K562 (cell line): ENCODE measurements around the gene TFEC. TPM values are rescaled to one million over a fixed set of nuclear protein-coding genes. Genes with fewer than 3 reads are reported as not detected.

Experiments
- ATAC-seq: fragments of 200-7000 bp; cut with Tn5 transposase; 3 replicates; pipeline ENCODE4 v1.9.1; 2020; ENCODE audit warnings: moderate library complexity
- BruUV-seq: library from RNA; stranded (reverse); fragments of 400-500 nt; replicated peaks from 2 replicates; lab custom pipeline; 2021; lab: Mats Ljungman, UMichigan
- CTCF ChIA-PET: fragments of 300-600 bp; formaldehyde crosslinking; extraction: SDS; loops from one replicate; lab custom pipeline; 2021; ENCODE audit warnings: low intra/inter-chr PET ratio; lab: Yijun Ruan, JAX
- POLR2A ChIA-PET: fragments of 300-600, 350-650 bp; sonication (Branson Sonifier 250); formaldehyde crosslinking; extraction: SDS; loops from one replicate; lab custom pipeline; 2021; ENCODE audit warnings: antibody characterized with exemption, inconsistent platforms; lab: Yijun Ruan, JAX
- DNase-seq, 4 experiments: peaks; one replicate each; pipeline versions ENCODE4 v3.0.0 to v3.0.0-alpha.2; 2011 to 2018; ENCODE audit warnings: low spot score in 3 of 4, mixed read lengths in 3 of 4; ENCODE audit errors: extremely low read depth in 1 of 4
- FAIRE-seq: peaks from 2 replicates; lab custom pipeline; 2011; peaks lifted over from hg19 to GRCh38; lab: Jason Lieb, UNC
- H2AFZ ChIP-seq: 2 replicates; pipeline ENCODE4 v1.6.0; 2011; ENCODE audit warnings: low read depth, low read length, control low read depth, inconsistent platforms
- H3K27ac ChIP-seq: fragments of 200-600 bp; 3 replicates; pipeline ENCODE4 v1.8.0; 2011; ENCODE audit warnings: low read depth, mild to moderate bottlenecking, control low read depth, inconsistent platforms, low read length, moderate library complexity, mixed read lengths; ENCODE audit errors: extremely low read depth
- H3K27me3 ChIP-seq, 2 experiments: fragments of 300-600 bp in 1 of 2; 2 replicates in 1 of 2; 3 replicates in 1 of 2; pipeline versions ENCODE4 v1.6.0 to v1.8.0; 2011; ENCODE audit warnings: inconsistent platforms in 2 of 2, low read length in 2 of 2, mild to moderate bottlenecking in 1 of 2, mixed read lengths in 1 of 2, moderate library complexity in 1 of 2; ENCODE audit not compliant: control insufficient read depth in 2 of 2, insufficient read depth in 2 of 2
- H3K36me3 ChIP-seq: fragments of 300-600 bp; 3 replicates; pipeline ENCODE4 v1.8.0; 2011; ENCODE audit warnings: mild to moderate bottlenecking, low read length, inconsistent platforms; ENCODE audit not compliant: control insufficient read depth, insufficient read depth
- H3K4me1 ChIP-seq, 2 experiments: fragments of 200-600 bp in 1 of 2; replicated peaks in 1 of 2; 2 replicates in 1 of 2; 3 replicates in 1 of 2; pipeline versions ENCODE4 v1.5.1 to v1.8.0; 2011; ENCODE audit warnings: inconsistent platforms in 2 of 2, low read length in 2 of 2, mild to moderate bottlenecking in 1 of 2, mixed read lengths in 1 of 2, moderate library complexity in 1 of 2; ENCODE audit not compliant: control insufficient read depth in 2 of 2, insufficient read depth in 2 of 2
- H3K4me2 ChIP-seq: 2 replicates; pipeline ENCODE4 v1.6.1; 2011; ENCODE audit warnings: low read length, control low read depth, inconsistent platforms, mixed read lengths; ENCODE audit not compliant: insufficient read depth
- H3K4me3 ChIP-seq: fragments of 200-600 bp; sonication (generic), shearing (Covaris generic); 2 replicates; pipeline ENCODE4 v1.5.1; 2016; ENCODE audit warnings: control low read depth, inconsistent platforms
- H3K79me2 ChIP-seq: fragments of 200-600 bp; 3 replicates; pipeline ENCODE4 v1.8.0; 2011; ENCODE audit warnings: low read length, inconsistent platforms; ENCODE audit not compliant: control insufficient read depth, insufficient read depth
- H3K9ac ChIP-seq, 2 experiments: 2 replicates each; pipeline versions ENCODE4 v1.6.0 to v1.6.1; 2011; ENCODE audit warnings: low read depth in 2 of 2, low read length in 2 of 2, control low read depth in 1 of 2, inconsistent platforms in 1 of 2, mild to moderate bottlenecking in 1 of 2, mixed read lengths in 1 of 2; ENCODE audit not compliant: insufficient read depth in 1 of 2
- H3K9me1 ChIP-seq: one replicate; pipeline ENCODE4 v1.6.0; 2011; ENCODE audit warnings: inconsistent platforms, mild to moderate bottlenecking, low read length, moderate library complexity; ENCODE audit not compliant: control insufficient read depth, insufficient read depth
- H3K9me3 ChIP-seq: replicated peaks from 2 replicates; pipeline ENCODE4 v1.5.1; 2011; ENCODE audit warnings: low read depth, low read length, inconsistent platforms; ENCODE audit not compliant: control insufficient read depth, insufficient read depth
- H4K20me1 ChIP-seq: replicated peaks from 2 replicates; pipeline ENCODE4 v1.6.1; 2011; ENCODE audit warnings: low read length, inconsistent platforms, mixed read lengths; ENCODE audit not compliant: control insufficient read depth, insufficient read depth
- CBX1 ChIP-seq: sonication (generic); IDR thresholded peaks from 2 replicates; pipeline ENCODE4 v1.6.1; 2016; ENCODE audit warnings: antibody characterized with exemption, low read depth, mild to moderate bottlenecking
- ETV6 ChIP-seq, 3 experiments: fragments of 150-350 bp in 1 of 3; sonication (generic) in 1 of 3; formaldehyde crosslinking in 1 of 3; IDR thresholded peaks; 2 replicates each; pipeline versions ENCODE4 v1.6.1 to v1.8.0; 2014 to 2022; ENCODE audit warnings: borderline replicate concordance in 2 of 3, low read depth in 2 of 3, antibody characterized with exemption in 1 of 3, low read length in 1 of 3, mild to moderate bottlenecking in 1 of 3, missing genetic modification reagents in 1 of 3
- HDAC1 ChIP-seq, 2 experiments: fragments of 450-650 bp; IDR thresholded peaks; 2 replicates each; pipeline ENCODE4 v1.6.1; 2016 to 2017; ENCODE audit warnings: inconsistent platforms in 1 of 2, mild to moderate bottlenecking in 1 of 2, moderate library complexity in 1 of 2
- MYC ChIP-seq, 2 experiments: fragments of 250-450 bp in 1 of 2; sonication (Bioruptor Pico) in 1 of 2; IDR thresholded peaks; 2 replicates each; pipeline versions ENCODE4 v1.5.1 to v1.6.1; 2012 to 2021; ENCODE audit warnings: low read depth in 2 of 2, borderline replicate concordance in 1 of 2, improper control_type of control experiment in 1 of 2, low read length in 1 of 2, mild to moderate bottlenecking in 1 of 2, moderate library complexity in 1 of 2
- NFRKB ChIP-seq: fragments of 450-650 bp; IDR thresholded peaks from 2 replicates; pipeline ENCODE4 v1.6.1; 2016; ENCODE audit warnings: low read depth
- ZFP36 ChIP-seq: fragments of 150-350 bp; IDR thresholded peaks from 2 replicates; pipeline ENCODE4 v1.6.1; 2018; ENCODE audit warnings: low read length, low read depth; ENCODE audit not compliant: partially characterized antibody
- ZNF354B ChIP-seq: fragments of 250-450 bp; sonication (Bioruptor Pico); IDR thresholded peaks from 2 replicates; pipeline ENCODE4 v1.4.0; 2020
- ZNF644 ChIP-seq: fragments of 200-800 bp; sonication (Bioruptor generic); IDR thresholded peaks from 2 replicates; pipeline ENCODE4 v1.6.1; 2016; ENCODE audit warnings: low read depth, missing genetic modification characterization, missing compliant biosample characterization
- in situ Hi-C: fragments of 300-500 bp; cut with MboI; formaldehyde crosslinking; loops from 4 replicates; pipeline ENCODE4 v1.15.0; 2018; ENCODE audit warnings: inconsistent platforms, mixed read lengths
- intact Hi-C: fragments of 100-400 bp; cut with micrococcal nuclease; formaldehyde crosslinking; loops from 2 replicates; pipeline ENCODE4 v1.14.2; 2022
- polyA plus RNA-seq, 8 experiments: library from polyadenylated mRNA; depleted of rRNA in 4 of 8; stranded (reverse) in 5 of 8; unstranded in 3 of 8; fragments of >200 nt; fragmentation: Nextera tagmentation in 2 of 8; fragmentation: Illumina TruSeq in 1 of 8; extraction: Ambion mirVana in 2 of 8; extraction: Trizol in 1 of 8; gene quantifications; 2 replicates each; pipeline versions ENCODE4 v1.2.1 to v1.2.3, GENCODE V29; 2011 to 2014; ENCODE audit warnings: inconsistent platforms in 1 of 8, missing spikeins in 1 of 8
- total RNA-seq, 7 experiments: library from RNA; depleted of rRNA in 6 of 7; stranded (reverse); fragments of >200 nt in 6 of 7; fragmentation: Illumina TruSeq in 2 of 7; extraction: Trizol in 2 of 7; gene quantifications; 2 replicates each; pipeline versions ENCODE4 v1.2.1 to v1.2.3, GENCODE V29; 2011 to 2021; ENCODE audit warnings: low replicate concordance in 1 of 7
- TF ChIP-seq, protein P1 (sequence below): fragments of 250-450 bp; sonication (Bioruptor Pico); IDR thresholded peaks from 2 replicates; pipeline ENCODE4 v1.8.0; 2021; ENCODE audit warnings: borderline replicate concordance, mild to moderate bottlenecking, moderate library complexity; ENCODE audit not compliant: poor library complexity, severe bottlenecking
- TF ChIP-seq, protein P2 (sequence below): fragments of 450-650 bp; IDR thresholded peaks from 2 replicates; pipeline ENCODE4 v1.6.1; 2016; ENCODE audit warnings: low read depth
- TF ChIP-seq, protein P3 (sequence below), 3 experiments: fragments of 200-800 bp in 1 of 3; sonication (Bioruptor generic) in 1 of 3; sonication (generic) in 1 of 3; formaldehyde crosslinking in 1 of 3; IDR thresholded peaks; 2 replicates each; pipeline versions ENCODE4 v1.6.1 to v1.8.0; 2016 to 2022; ENCODE audit warnings: mild to moderate bottlenecking in 2 of 3, missing compliant biosample characterization in 2 of 3, missing genetic modification characterization in 2 of 3, missing genetic modification reagents in 1 of 3

The TFEC gene
- total and polyA plus RNA-seq, 9 of the 15 experiments (the other 6 are each of a cell fraction or from before 2014, with no cell fraction given), result 0.01 TPM; not detected in 8

DNA sequence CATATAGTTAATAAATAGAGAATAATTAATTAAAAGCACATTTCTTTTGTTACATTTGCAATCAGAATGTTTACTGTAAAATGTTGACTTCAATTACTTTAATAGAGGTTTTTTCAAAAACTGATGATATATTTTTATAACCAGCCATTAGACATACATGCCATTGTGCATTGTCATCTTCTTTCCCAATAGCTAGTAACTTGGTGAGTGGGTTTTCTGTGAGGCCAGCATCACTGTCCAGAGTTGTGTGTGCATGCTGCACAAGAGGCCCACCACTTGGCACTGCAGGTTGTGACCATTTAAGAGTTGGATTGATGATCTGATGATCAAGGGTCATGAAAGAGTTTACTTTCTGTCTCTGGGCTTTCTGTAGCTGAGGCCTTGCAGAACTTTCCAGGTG lies 46.5 kb downstream of the TFEC start:
- DNase-seq (no peak), FAIRE-seq (no peak)
- no TSS peak for BruUV-seq
- TF ChIP-seq MYC (IDR thresholded peaks at IDR 0.05; ENCODE audit: low read depth, low read length), result no peak
- no peak for TF ChIP-seq MYC (CRISPR knock-in tag; IDR thresholded peaks at IDR 0.05; ENCODE audit: borderline replicate concordance, low read depth)
- no peak for TF ChIP-seq HDAC1 (IDR thresholded peaks at IDR 0.05)
- TF ChIP-seq ZNF644 (tag), result no peak
- TF ChIP-seq, protein P1, sequence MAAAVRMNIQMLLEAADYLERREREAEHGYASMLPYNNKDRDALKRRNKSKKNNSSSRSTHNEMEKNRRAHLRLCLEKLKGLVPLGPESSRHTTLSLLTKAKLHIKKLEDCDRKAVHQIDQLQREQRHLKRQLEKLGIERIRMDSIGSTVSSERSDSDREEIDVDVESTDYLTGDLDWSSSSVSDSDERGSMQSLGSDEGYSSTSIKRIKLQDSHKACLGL, result no peak
- TF ChIP-seq CBX1, result no peak
- TF ChIP-seq ZFP36, result no peak
- TF ChIP-seq, protein P2, sequence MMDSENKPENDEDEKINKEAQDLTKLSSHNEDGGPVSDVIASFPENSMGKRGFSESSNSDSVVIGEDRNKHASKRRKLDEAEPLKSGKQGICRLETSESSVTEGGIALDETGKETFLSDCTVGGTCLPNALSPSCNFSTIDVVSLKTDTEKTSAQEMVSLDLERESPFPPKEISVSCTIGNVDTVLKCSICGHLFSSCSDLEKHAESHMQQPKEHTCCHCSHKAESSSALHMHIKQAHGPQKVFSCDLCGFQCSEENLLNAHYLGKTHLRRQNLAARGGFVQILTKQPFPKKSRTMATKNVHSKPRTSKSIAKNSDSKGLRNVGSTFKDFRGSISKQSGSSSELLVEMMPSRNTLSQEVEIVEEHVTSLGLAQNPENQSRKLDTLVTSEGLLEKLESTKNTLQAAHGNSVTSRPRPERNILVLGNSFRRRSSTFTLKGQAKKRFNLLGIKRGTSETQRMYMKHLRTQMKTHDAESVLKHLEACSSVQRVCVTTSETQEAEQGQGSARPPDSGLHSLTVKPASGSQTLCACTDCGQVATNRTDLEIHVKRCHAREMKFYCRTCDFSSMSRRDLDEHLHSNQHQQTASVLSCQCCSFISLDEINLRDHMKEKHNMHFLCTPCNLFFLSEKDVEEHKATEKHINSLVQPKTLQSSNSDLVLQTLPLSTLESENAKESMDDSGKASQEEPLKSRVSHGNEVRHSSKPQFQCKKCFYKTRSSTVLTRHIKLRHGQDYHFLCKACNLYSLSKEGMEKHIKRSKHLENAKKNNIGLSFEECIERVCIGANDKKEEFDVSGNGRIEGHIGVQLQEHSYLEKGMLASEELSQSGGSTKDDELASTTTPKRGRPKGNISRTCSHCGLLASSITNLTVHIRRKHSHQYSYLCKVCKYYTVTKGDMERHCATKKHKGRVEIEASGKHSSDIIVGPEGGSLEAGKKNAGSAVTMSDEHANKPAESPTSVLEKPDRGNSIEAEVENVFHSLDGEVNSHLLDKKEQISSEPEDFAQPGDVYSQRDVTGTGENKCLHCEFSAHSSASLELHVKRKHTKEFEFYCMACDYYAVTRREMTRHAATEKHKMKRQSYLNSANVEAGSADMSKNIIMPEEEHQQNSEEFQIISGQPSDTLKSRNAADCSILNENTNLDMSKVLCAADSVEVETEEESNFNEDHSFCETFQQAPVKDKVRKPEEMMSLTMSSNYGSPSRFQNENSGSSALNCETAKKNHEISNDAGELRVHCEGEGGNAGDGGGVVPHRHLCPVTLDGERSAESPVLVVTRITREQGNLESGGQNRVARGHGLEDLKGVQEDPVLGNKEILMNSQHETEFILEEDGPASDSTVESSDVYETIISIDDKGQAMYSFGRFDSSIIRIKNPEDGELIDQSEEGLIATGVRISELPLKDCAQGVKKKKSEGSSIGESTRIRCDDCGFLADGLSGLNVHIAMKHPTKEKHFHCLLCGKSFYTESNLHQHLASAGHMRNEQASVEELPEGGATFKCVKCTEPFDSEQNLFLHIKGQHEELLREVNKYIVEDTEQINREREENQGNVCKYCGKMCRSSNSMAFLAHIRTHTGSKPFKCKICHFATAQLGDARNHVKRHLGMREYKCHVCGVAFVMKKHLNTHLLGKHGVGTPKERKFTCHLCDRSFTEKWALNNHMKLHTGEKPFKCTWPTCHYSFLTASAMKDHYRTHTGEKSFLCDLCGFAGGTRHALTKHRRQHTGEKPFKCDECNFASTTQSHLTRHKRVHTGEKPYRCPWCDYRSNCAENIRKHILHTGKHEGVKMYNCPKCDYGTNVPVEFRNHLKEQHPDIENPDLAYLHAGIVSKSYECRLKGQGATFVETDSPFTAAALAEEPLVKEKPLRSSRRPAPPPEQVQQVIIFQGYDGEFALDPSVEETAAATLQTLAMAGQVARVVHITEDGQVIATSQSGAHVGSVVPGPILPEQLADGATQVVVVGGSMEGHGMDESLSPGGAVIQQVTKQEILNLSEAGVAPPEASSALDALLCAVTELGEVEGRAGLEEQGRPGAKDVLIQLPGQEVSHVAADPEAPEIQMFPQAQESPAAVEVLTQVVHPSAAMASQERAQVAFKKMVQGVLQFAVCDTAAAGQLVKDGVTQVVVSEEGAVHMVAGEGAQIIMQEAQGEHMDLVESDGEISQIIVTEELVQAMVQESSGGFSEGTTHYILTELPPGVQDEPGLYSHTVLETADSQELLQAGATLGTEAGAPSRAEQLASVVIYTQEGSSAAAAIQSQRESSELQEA, result no peak
- TF ChIP-seq ETV6 (IDR thresholded peaks at IDR 0.05; ENCODE audit: borderline replicate concordance in 1 of 2, low read depth in 2 of 2, low read length in 1 of 2), result no peak
- TF ChIP-seq ETV6 (CRISPR knock-in tag; IDR thresholded peaks at IDR 0.05; ENCODE audit: borderline replicate concordance), result no peak
- TF ChIP-seq NFRKB, result no peak
- TF ChIP-seq ZNF354B (CRISPR knock-in tag), result no peak
- TF ChIP-seq, protein P3, sequence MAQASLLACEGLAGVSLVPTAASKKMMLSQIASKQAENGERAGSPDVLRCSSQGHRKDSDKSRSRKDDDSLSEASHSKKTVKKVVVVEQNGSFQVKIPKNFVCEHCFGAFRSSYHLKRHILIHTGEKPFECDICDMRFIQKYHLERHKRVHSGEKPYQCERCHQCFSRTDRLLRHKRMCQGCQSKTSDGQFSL (CRISPR knock-in tag; IDR thresholded peaks at IDR 0.05), result no peak
- TF ChIP-seq, protein P3 (tag; IDR thresholded peaks at IDR 0.05), result no peak

More for the DNA sequence above, 46.5 kb downstream of the TFEC start:
- intact Hi-C loops (no loop called here), in situ Hi-C loops (no loop called here)
- Histone ChIP-seq H3K4me1 (no peaks in the 10 kb centered on the region), H3K9ac (no peak overlapping the region), H3K4me2 (no peak overlapping the region), H3K9me1 (no peaks in the 10 kb centered on the region), H3K27ac (no peak overlapping the region), H2AFZ (no peak overlapping the region), H3K9me3 (no peaks in the 10 kb centered on the region), H4K20me1 (no peaks in the 10 kb centered on the region), H3K36me3 (no peaks in the 10 kb centered on the region), H3K79me2 (no peaks in the 10 kb centered on the region), H3K27me3 (no peaks in the 10 kb centered on the region), H3K4me3 (no peak overlapping the region)
- ChIA-PET CTCF (no interaction called here), POLR2A (interaction anchor here (0.7 kb wide), 1 partner anchor 1419 kb away, joined by 3 read pairs; no protein-coding TSS in a partner anchor)
- ATAC-seq, result no peak
